WERI-Rb-1 (cell line): ENCODE measurements around the gene PTPRN2.

Experiments
- DNase-seq: peaks from one replicate; pipeline ENCODE4 v3.0.0-alpha.2; 2020
- H3K27ac ChIP-seq: fragments of 250-450 bp; sonication (Bioruptor Pico); 2 replicates; pipeline ENCODE4 v1.5.1; 2020; ENCODE audit warnings: mild to moderate bottlenecking, moderate library complexity
- H3K27me3 ChIP-seq: fragments of 250-450 bp; sonication (Bioruptor Pico); 2 replicates; pipeline ENCODE4 v1.5.1; 2021; ENCODE audit warnings: mild to moderate bottlenecking, low read depth, moderate library complexity; ENCODE audit not compliant: insufficient read depth, severe bottlenecking
- H3K36me3 ChIP-seq: fragments of 250-450 bp; sonication (Bioruptor Pico); 2 replicates; pipeline ENCODE4 v1.5.1; 2020; ENCODE audit warnings: mild to moderate bottlenecking, moderate library complexity
- H3K4me3 ChIP-seq: 2 replicates; pipeline ENCODE4 v1.5.1; 2011; ENCODE audit warnings: low read depth, mild to moderate bottlenecking, control low read depth, low read length
- H3K9me3 ChIP-seq: fragments of 250-450 bp; sonication (Bioruptor Pico); 2 replicates; pipeline ENCODE4 v1.5.1; 2021; ENCODE audit warnings: mild to moderate bottlenecking, moderate library complexity; ENCODE audit not compliant: severe bottlenecking
- CTCF ChIP-seq: IDR thresholded peaks from 2 replicates; pipeline ENCODE4 v1.5.1; 2011; ENCODE audit warnings: low read depth, mild to moderate bottlenecking, control low read depth, inconsistent platforms, low read length

PTPRN2 gene

GRCh38 chr7:157711353-157711888 is 876.2 kb downstream of the PTPRN2 start:
- no peaks in the 10 kb centered on the region for H3K36me3 ChIP-seq
- no peak for TF ChIP-seq CTCF
- no peak for DNase-seq
- H3K27me3 ChIP-seq: no peaks in the 10 kb centered on the region
- no peaks in the 10 kb centered on the region for H3K9me3 ChIP-seq
- no peak overlapping the region for H3K27ac ChIP-seq
- no peak overlapping the region for H3K4me3 ChIP-seq

- H3K27me3 ChIP-seq: no peaks in the 10 kb centered on the region
- H3K4me3 ChIP-seq: no peak overlapping the region
- no peak for DNase-seq
- TF ChIP-seq CTCF: no peak
- no peaks in the 10 kb centered on the region for H3K9me3 ChIP-seq
- no peak overlapping the region for H3K27ac ChIP-seq
- no peaks in the 10 kb centered on the region for H3K36me3 ChIP-seq
Measured at GRCh38 chr7:157710396-157710795, 877.2 kb downstream of the PTPRN2 start.

- Histone ChIP-seq H3K4me3 (no peak overlapping the region), H3K9me3 (no peaks in the 10 kb centered on the region), H3K27me3 (no peaks in the 10 kb centered on the region), H3K36me3 (no peaks in the 10 kb centered on the region), H3K27ac (no peak overlapping the region)
- no peak for DNase-seq
- TF ChIP-seq CTCF: no peak
Measured at GRCh38 chr7:157709531-157710251, 877.9 kb downstream of the PTPRN2 start.

GRCh38 chr7:157708919-157709295 is 878.7 kb downstream of the PTPRN2 start:
- Histone ChIP-seq H3K27me3 (no peaks in the 10 kb centered on the region), H3K36me3 (no peaks in the 10 kb centered on the region), H3K9me3 (no peaks in the 10 kb centered on the region), H3K27ac (no peak overlapping the region), H3K4me3 (no peak overlapping the region)
- no peak for TF ChIP-seq CTCF
- no peak for DNase-seq

- H3K27ac ChIP-seq: no peak overlapping the region
- TF ChIP-seq CTCF: no peak
- H3K4me3 ChIP-seq: no peak overlapping the region
- no peaks in the 10 kb centered on the region for H3K27me3 ChIP-seq
- no peaks in the 10 kb centered on the region for H3K9me3 ChIP-seq
- no peak for DNase-seq
- no peaks in the 10 kb centered on the region for H3K36me3 ChIP-seq
Measured at GRCh38 chr7:157707983-157708918, 879.4 kb downstream of the PTPRN2 start.
